ENCODE results near the gene RAC2.

The RAC2 gene

GRCh38 chr22:37184816-37185541 is 59.1 kb downstream of the RAC2 start:
- DNase-seq (ENCODE audit: extremely low read depth, insufficient read length), result no peak
- H3K36me3 ChIP-seq (ENCODE audit: control insufficient read depth, insufficient read depth, low read length), result no peaks in the 10 kb centered on the region
- H3K4me3 ChIP-seq (replicated peaks; ENCODE audit: low read depth, low read length), result no peak overlapping the region
- H3K27me3 ChIP-seq (replicated peaks; ENCODE audit: control insufficient read depth, insufficient read depth, low read length), result no peaks in the 10 kb centered on the region
- TF ChIP-seq, protein P1, sequence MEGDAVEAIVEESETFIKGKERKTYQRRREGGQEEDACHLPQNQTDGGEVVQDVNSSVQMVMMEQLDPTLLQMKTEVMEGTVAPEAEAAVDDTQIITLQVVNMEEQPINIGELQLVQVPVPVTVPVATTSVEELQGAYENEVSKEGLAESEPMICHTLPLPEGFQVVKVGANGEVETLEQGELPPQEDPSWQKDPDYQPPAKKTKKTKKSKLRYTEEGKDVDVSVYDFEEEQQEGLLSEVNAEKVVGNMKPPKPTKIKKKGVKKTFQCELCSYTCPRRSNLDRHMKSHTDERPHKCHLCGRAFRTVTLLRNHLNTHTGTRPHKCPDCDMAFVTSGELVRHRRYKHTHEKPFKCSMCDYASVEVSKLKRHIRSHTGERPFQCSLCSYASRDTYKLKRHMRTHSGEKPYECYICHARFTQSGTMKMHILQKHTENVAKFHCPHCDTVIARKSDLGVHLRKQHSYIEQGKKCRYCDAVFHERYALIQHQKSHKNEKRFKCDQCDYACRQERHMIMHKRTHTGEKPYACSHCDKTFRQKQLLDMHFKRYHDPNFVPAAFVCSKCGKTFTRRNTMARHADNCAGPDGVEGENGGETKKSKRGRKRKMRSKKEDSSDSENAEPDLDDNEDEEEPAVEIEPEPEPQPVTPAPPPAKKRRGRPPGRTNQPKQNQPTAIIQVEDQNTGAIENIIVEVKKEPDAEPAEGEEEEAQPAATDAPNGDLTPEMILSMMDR (IDR thresholded peaks at IDR 0.05; ENCODE audit: insufficient read depth, low read length, poor library complexity, severe bottlenecking), result no peak

DNA sequence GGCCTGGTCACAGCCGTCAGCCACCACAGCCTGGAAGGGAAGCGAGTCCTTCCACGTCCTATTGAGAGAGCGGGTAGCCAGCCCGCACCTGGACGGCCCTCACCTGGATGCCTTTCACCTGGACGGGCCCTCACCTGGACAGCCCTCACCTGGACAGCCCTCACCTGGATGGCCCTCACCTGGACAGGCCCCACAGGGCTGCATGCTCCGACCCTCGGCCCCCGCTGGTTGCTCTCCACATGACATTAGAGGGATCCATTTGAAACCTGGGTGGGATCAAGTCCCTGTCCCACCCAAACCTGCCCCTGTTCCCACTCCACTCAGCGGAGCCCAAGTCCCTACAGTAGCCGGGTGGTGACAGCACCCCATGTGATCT is 59.7 kb downstream of the RAC2 start:
- TF ChIP-seq, protein P1 (IDR thresholded peaks at IDR 0.05; ENCODE audit: insufficient read depth, low read length, poor library complexity, severe bottlenecking), result no peak
- no peaks in the 10 kb centered on the region for H3K27me3 ChIP-seq (replicated peaks; ENCODE audit: control insufficient read depth, insufficient read depth, low read length)
- H3K36me3 ChIP-seq (ENCODE audit: control insufficient read depth, insufficient read depth, low read length), result no peaks in the 10 kb centered on the region
- no peak overlapping the region for H3K4me3 ChIP-seq (replicated peaks; ENCODE audit: low read depth, low read length)
- DNase-seq (ENCODE audit: extremely low read depth, insufficient read length), result no peak

- no peak for DNase-seq (ENCODE audit: extremely low read depth, insufficient read length)
- TF ChIP-seq, protein P1 (IDR thresholded peaks at IDR 0.05; ENCODE audit: insufficient read depth, low read length, poor library complexity, severe bottlenecking), result peak; percentile 14
- H3K36me3 ChIP-seq (ENCODE audit: control insufficient read depth, insufficient read depth, low read length), result no peaks in the 10 kb centered on the region
- H3K4me3 ChIP-seq (replicated peaks; ENCODE audit: low read depth, low read length), result no peak overlapping the region
- H3K27me3 ChIP-seq (replicated peaks; ENCODE audit: control insufficient read depth, insufficient read depth, low read length), result no peaks in the 10 kb centered on the region
Measured at GRCh38 chr22:37183432-37184379, 60.4 kb downstream of the RAC2 start.

GRCh38 chr22:37182949-37183245 is 61.2 kb downstream of the RAC2 start:
- H3K36me3 ChIP-seq (ENCODE audit: control insufficient read depth, insufficient read depth, low read length), result no peaks in the 10 kb centered on the region
- TF ChIP-seq, protein P1 (IDR thresholded peaks at IDR 0.05; ENCODE audit: insufficient read depth, low read length, poor library complexity, severe bottlenecking), result no peak
- DNase-seq (ENCODE audit: extremely low read depth, insufficient read length), result no peak
- no peaks in the 10 kb centered on the region for H3K27me3 ChIP-seq (replicated peaks; ENCODE audit: control insufficient read depth, insufficient read depth, low read length)
- no peak overlapping the region for H3K4me3 ChIP-seq (replicated peaks; ENCODE audit: low read depth, low read length)

GRCh38 chr22:37182101-37182948 is 61.7 kb downstream of the RAC2 start:
- DNase-seq (ENCODE audit: extremely low read depth, insufficient read length), result no peak
- TF ChIP-seq, protein P1 (IDR thresholded peaks at IDR 0.05; ENCODE audit: insufficient read depth, low read length, poor library complexity, severe bottlenecking), result no peak
- no peaks in the 10 kb centered on the region for H3K36me3 ChIP-seq (ENCODE audit: control insufficient read depth, insufficient read depth, low read length)
- no peak overlapping the region for H3K4me3 ChIP-seq (replicated peaks; ENCODE audit: low read depth, low read length)
- no peaks in the 10 kb centered on the region for H3K27me3 ChIP-seq (replicated peaks; ENCODE audit: control insufficient read depth, insufficient read depth, low read length)

Data from GM06990 (cell line).